AG09319 (cell line): ENCODE results near the gene GCM1.
"Not testable (repeated sequence)": the region's sequence is repeated elsewhere in the genome, so short reads cannot be mapped to it uniquely, and the experiment has no call there.

Source experiments
- DNase-seq: peaks from one replicate; pipeline ENCODE4 v3.0.0-alpha.2; 2010; ENCODE audit warnings: low read depth; ENCODE audit errors: extremely low read depth
- CTCF ChIP-seq: IDR thresholded peaks from 2 replicates; pipeline ENCODE4 v1.5.1; 2011; ENCODE audit warnings: low read depth, mild to moderate bottlenecking, inconsistent platforms, low read length, moderate library complexity

Gene GCM1

DNA sequence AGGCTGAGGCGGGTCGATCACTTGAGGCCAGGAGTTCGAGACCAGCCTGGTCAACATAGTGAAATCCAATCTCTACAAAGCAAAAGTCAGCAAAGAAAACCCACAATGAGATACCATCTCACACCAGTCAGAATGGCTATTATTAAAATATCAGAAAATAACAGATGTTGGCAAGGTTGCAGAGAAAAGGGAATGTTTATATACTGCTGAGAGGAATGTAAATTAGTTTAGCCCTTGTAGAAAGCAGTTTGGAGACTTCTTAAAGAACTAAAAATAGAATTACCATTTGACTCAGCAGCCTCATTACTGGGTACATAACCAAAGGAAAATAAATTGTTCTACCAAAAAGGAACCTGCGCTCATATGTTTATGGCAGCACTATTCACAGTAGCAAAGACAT, 16.7 kb upstream of the GCM1 start:
- no peak for TF ChIP-seq CTCF
- no peak for DNase-seq

DNA sequence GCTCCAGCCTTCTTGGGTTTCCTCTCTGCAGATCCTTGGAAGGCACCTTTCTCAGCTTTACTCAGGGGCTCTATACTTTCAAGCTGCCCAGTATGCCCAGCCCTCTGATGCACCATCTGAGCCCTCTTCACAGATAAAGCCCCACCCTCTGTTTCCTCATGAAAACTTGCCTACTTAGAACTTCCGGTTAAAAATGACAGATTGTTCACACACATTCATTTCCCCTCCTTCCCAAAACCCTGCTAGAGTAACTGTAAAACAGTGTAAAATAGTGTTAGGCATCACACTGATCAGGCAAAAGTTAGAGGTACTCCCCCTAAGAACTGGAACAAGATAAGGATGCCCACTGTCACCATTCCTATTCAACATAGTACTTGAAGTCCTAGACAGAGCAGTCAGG, 14.0 kb upstream of the GCM1 start:
- DNase-seq, result no peak
- no peak for TF ChIP-seq CTCF

- no peak for TF ChIP-seq CTCF
- DNase-seq, result no peak
Observed at GRCh38 chr6:53161481-53162009, 12.9 kb upstream of the GCM1 start.

DNA sequence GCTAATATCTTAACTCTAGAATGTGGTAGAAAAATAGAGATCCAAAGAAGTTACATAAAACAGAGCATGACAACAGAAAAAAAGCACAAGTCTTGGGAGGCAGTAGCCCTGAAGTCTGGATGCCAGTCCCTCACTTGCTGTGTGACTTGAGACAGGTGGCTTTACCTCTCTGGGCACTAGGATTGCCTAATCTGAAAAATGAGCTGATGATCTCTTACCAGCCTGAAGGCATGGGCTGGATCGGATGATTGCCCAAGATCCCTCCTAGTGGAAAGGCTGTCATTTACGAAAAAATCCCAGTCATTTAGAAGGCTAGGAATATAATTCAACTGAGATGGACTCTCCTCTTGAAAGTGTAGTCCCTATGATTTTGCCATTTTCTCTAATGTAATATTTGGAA, 10.9 kb upstream of the GCM1 start:
- DNase-seq, result no peak
- no peak for TF ChIP-seq CTCF

DNA sequence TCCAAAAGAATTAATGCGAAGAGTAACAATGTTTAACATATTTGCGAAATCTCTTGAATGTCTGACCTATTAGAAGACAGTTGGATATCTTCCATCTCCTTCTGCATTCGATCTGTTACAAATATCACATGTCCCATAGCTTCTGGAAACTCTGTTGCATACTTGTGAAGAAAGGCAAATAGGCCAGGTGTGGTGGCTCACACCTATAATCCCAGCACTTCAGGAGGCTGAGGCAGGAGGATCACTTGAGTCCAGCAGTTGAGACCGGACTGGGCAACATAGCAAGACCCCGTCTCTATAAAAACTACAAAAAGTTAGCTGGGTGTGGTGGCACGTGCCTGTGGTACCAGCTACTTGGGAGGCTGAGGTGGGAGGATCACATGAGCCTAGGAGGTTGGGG, 9.4 kb upstream of the GCM1 start:
- not testable (repeated sequence) for DNase-seq

DNA sequence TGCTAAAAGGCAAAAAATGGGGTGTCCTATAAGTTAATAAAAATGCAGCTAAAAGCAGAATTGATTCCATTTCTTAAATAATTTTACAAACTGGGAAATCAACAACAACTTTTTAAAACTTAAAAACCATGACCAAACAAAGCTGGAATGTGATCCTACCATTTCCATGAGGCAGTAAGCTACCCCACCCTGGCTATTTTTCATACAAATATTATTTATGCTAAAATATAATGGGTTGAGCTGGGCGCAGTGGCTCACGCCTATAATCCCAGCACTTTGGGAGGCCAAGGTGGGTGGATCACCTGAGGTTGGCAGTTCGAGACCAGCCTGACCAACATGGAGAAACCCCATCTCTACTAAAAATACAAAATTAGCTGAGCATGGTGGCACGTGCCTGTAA, 6.6 kb upstream of the GCM1 start:
- DNase-seq, result not testable (repeated sequence)

DNA sequence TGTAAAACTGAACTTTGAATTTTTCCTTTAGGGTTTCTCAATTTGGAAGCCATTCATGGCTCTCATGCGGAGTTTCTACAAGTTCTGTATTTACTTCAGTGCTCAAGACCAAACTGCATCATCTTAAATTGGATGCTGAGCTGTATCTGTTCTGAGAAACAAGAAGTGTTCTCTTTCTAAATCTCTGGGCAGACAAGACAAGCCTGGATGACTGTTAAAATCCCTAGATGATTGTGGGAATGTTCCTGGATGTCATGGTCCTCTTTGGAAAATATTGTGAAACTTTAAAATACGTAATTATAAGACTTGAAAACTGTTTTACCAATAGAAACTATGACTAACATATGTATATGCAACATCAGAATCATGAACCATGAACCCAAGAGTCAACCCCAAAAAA, 6.2 kb upstream of the GCM1 start:
- TF ChIP-seq CTCF, result no peak
- no peak for DNase-seq

GRCh38 chr6:53154071-53154470, 5.4 kb upstream of the GCM1 start:
- DNase-seq, result no peak
- no peak for TF ChIP-seq CTCF

DNA sequence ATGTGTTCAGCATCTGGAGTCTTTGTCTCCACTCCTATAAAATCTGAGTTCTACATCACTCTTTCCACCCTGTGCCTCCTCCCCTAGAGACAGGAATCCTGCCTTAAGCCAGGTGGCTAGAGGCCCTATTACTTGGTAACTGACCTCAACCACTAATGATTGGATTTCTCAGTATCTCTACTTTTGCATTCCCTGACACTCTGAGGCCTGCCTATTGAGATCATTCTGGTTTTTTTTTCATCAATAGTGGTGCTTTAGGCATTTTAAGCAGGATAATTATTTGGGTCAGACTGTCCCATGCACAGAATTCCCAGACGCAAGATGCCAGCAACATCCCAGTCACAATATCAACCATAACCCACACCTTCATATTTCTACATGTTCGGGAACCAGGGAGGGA, 3.9 kb upstream of the GCM1 start:
- DNase-seq, result no peak
- TF ChIP-seq CTCF, result no peak
